IMR-90 (cell line): ENCODE data around the gene CEP41. TPM values are rescaled to one million over a fixed set of nuclear protein-coding genes. Genes with fewer than 3 reads are reported as not detected.
A peak's percentile ranks its signal among the peaks of the same experiment; 100 is the strongest.

Experiments
- ATAC-seq: fragments of 200-7000 bp; cut with Tn5 transposase; 2 replicates; pipeline ENCODE4 v1.9.1; 2020; ENCODE audit warnings: low read depth, mild to moderate bottlenecking, moderate library complexity
- BruUV-seq: library from RNA; stranded (reverse); fragments of 400-500 nt; replicated peaks from 2 replicates; lab custom pipeline; 2021; lab: Mats Ljungman, UMichigan
- CTCF ChIA-PET: fragments of 300-600 bp; formaldehyde crosslinking; extraction: SDS; loops from one replicate; lab custom pipeline; 2021; ENCODE audit warnings: antibody characterized with exemption; lab: Yijun Ruan, JAX
- POLR2A ChIA-PET: fragments of 300-600 bp; sonication (Branson Sonifier 250); formaldehyde crosslinking; loops from one replicate; lab custom pipeline; 2022; ENCODE audit warnings: antibody characterized with exemption; ENCODE audit not compliant: unreplicated experiment; lab: Charles Lee
- DNase-seq: peaks from one replicate; pipeline ENCODE4 v3.0.0; 2013
- H2AFZ ChIP-seq: replicated peaks from 2 replicates; pipeline ENCODE3; 2013; ENCODE audit warnings: low read length, mild to moderate bottlenecking; ENCODE audit not compliant: poor library complexity
- H2AK5ac ChIP-seq: 2 replicates; pipeline ENCODE4 v1.6.1; 2013; ENCODE audit warnings: low read depth, low read length, inconsistent platforms
- H2AK9ac ChIP-seq: replicated peaks from 2 replicates; pipeline ENCODE3; 2013; ENCODE audit warnings: mild to moderate bottlenecking, low read depth, low read length, moderate library complexity; ENCODE audit not compliant: poor library complexity
- H2BK120ac ChIP-seq: 2 replicates; pipeline ENCODE4 v1.6.1; 2013; ENCODE audit warnings: low read depth, low read length, inconsistent platforms
- H2BK15ac ChIP-seq: 3 replicates; pipeline ENCODE4 v1.6.1; 2013; ENCODE audit warnings: low read depth, low read length, inconsistent platforms
- H2BK20ac ChIP-seq: 2 replicates; pipeline ENCODE4 v1.6.1; 2013; ENCODE audit warnings: low read depth, mild to moderate bottlenecking, inconsistent platforms, low read length, moderate library complexity
- H2BK5ac ChIP-seq: 2 replicates; pipeline ENCODE4 v1.6.1; 2013; ENCODE audit warnings: mild to moderate bottlenecking, low read depth, low read length, inconsistent platforms; ENCODE audit not compliant: poor library complexity, severe bottlenecking
- H3K14ac ChIP-seq: replicated peaks from 2 replicates; pipeline ENCODE4 v1.6.1; 2013; ENCODE audit warnings: low read depth, low read length, inconsistent platforms
- H3K18ac ChIP-seq: 2 replicates; pipeline ENCODE4 v1.6.1; 2013; ENCODE audit warnings: low read depth, low read length, control low read depth
- H3K23ac ChIP-seq: 2 replicates; pipeline ENCODE4 v1.6.1; 2013; ENCODE audit warnings: low read depth, low read length, inconsistent platforms
- H3K27ac ChIP-seq: 2 replicates; pipeline ENCODE4 v1.5.1; 2013; ENCODE audit warnings: mild to moderate bottlenecking, control low read depth, low read length; ENCODE audit not compliant: insufficient read depth
- H3K27me3 ChIP-seq: 2 replicates; pipeline ENCODE4 v1.6.1; 2013; ENCODE audit warnings: low read length; ENCODE audit not compliant: control insufficient read depth, insufficient read depth
- H3K36me3 ChIP-seq: 2 replicates; pipeline ENCODE4 v1.6.1; 2013; ENCODE audit warnings: low read length, mixed read lengths; ENCODE audit not compliant: control insufficient read depth, insufficient read depth
- H3K4ac ChIP-seq: 2 replicates; pipeline ENCODE4 v1.6.1; 2013; ENCODE audit warnings: low read depth, low read length, inconsistent platforms
- H3K4me1 ChIP-seq: 2 replicates; pipeline ENCODE4 v1.6.1; 2013; ENCODE audit warnings: low read length, mixed read lengths; ENCODE audit not compliant: control insufficient read depth, insufficient read depth
- H3K4me2 ChIP-seq: 2 replicates; pipeline ENCODE4 v1.6.1; 2013; ENCODE audit warnings: low read depth, mild to moderate bottlenecking, control low read depth, low read length, moderate library complexity
- H3K4me3 ChIP-seq: 2 replicates; pipeline ENCODE4 v1.5.1; 2013; ENCODE audit warnings: low read depth, mild to moderate bottlenecking, control low read depth, low read length, moderate library complexity; ENCODE audit not compliant: insufficient read depth
- H3K56ac ChIP-seq: 2 replicates; pipeline ENCODE4 v1.6.1; 2013; ENCODE audit warnings: low read length, inconsistent platforms; ENCODE audit not compliant: insufficient read depth; ENCODE audit errors: extremely low read depth
- H3K79me1 ChIP-seq, 2 experiments: 2 replicates each; pipeline ENCODE4 v1.6.1; 2013; ENCODE audit warnings: low read length in 2 of 2, inconsistent platforms in 1 of 2, low read depth in 1 of 2
- H3K9ac ChIP-seq: 2 replicates; pipeline ENCODE4 v1.6.1; 2013; ENCODE audit warnings: low read depth, low read length, control low read depth
- H3K9me1 ChIP-seq: 2 replicates; pipeline ENCODE4 v1.6.1; 2013; ENCODE audit warnings: low read length, inconsistent platforms; ENCODE audit not compliant: insufficient read depth
- H3K9me3 ChIP-seq: 2 replicates; pipeline ENCODE4 v1.6.1; 2013; ENCODE audit warnings: low read length; ENCODE audit not compliant: control insufficient read depth, insufficient read depth
- H4K20me1 ChIP-seq: 2 replicates; pipeline ENCODE4 v1.6.1; 2013; ENCODE audit warnings: low read length, inconsistent platforms; ENCODE audit not compliant: insufficient read depth
- H4K5ac ChIP-seq: 2 replicates; pipeline ENCODE4 v1.6.1; 2013; ENCODE audit warnings: mild to moderate bottlenecking, low read depth, low read length, control low read depth
- H4K8ac ChIP-seq, 2 experiments: 2 replicates each; pipeline ENCODE4 v1.6.1; 2013; ENCODE audit warnings: low read depth in 2 of 2, low read length in 2 of 2, control low read depth in 1 of 2, inconsistent platforms in 1 of 2
- H4K91ac ChIP-seq: 2 replicates; pipeline ENCODE4 v1.6.1; 2013; ENCODE audit warnings: low read depth, low read length, inconsistent platforms; ENCODE audit not compliant: insufficient read depth
- BHLHE40 ChIP-seq: fragments of 150-350 bp; IDR thresholded peaks from 2 replicates; pipeline ENCODE4 v1.6.1; 2016; ENCODE audit warnings: mild to moderate bottlenecking, low read depth, low read length
- CEBPB ChIP-seq: IDR thresholded peaks from 2 replicates; pipeline ENCODE4 v1.6.1; 2012; ENCODE audit warnings: low read depth, low read length, improper control_type of control experiment
- CHD1 ChIP-seq: IDR thresholded peaks from 2 replicates; pipeline ENCODE4 v1.6.1; 2012; ENCODE audit warnings: low read depth, low read length, improper control_type of control experiment
- CTCF ChIP-seq: conservative IDR thresholded peaks from 2 replicates; pipeline ENCODE4 v1.5.1; 2012; ENCODE audit warnings: mild to moderate bottlenecking, low read depth, low read length, improper control_type of control experiment
- ELK1 ChIP-seq: fragments of 150-350 bp; IDR thresholded peaks from 2 replicates; pipeline ENCODE4 v1.6.1; 2016; ENCODE audit warnings: low read depth, mild to moderate bottlenecking, low read length, moderate library complexity, borderline replicate concordance
- FOS ChIP-seq: fragments of 150-350 bp; IDR thresholded peaks from 2 replicates; pipeline ENCODE4 v1.6.1; 2016; ENCODE audit warnings: low read depth, low read length
- MAFK ChIP-seq: IDR thresholded peaks from 2 replicates; pipeline ENCODE4 v1.6.1; 2012; ENCODE audit warnings: low read depth, low read length, improper control_type of control experiment
- MAZ ChIP-seq: IDR thresholded peaks from 2 replicates; pipeline ENCODE4 v1.6.1; 2012; ENCODE audit warnings: low read depth, mild to moderate bottlenecking, low read length, improper control_type of control experiment, moderate library complexity, borderline replicate concordance
- MXI1 ChIP-seq: IDR thresholded peaks from 2 replicates; pipeline ENCODE4 v1.6.1; 2012; ENCODE audit warnings: low read depth, mild to moderate bottlenecking, low read length, moderate library complexity, borderline replicate concordance
- NFE2L2 ChIP-seq: fragments of 150-350 bp; IDR thresholded peaks from 2 replicates; pipeline ENCODE4 v1.6.1; 2016; ENCODE audit warnings: low read depth, mild to moderate bottlenecking, low read length
- POLR2A ChIP-seq: IDR thresholded peaks from 2 replicates; pipeline ENCODE4 v1.6.1; 2012; ENCODE audit warnings: mild to moderate bottlenecking, low read depth, low read length
- RAD21 ChIP-seq: IDR thresholded peaks from 2 replicates; pipeline ENCODE4 v1.6.1; 2012; ENCODE audit warnings: low read length, improper control_type of control experiment
- RCOR1 ChIP-seq: IDR thresholded peaks from 2 replicates; pipeline ENCODE4 v1.6.1; 2012; ENCODE audit warnings: mild to moderate bottlenecking, low read length, improper control_type of control experiment; ENCODE audit not compliant: insufficient replicate concordance
- RFX5 ChIP-seq: IDR thresholded peaks from 2 replicates; pipeline ENCODE4 v1.8.0; 2012; ENCODE audit warnings: low read depth, mild to moderate bottlenecking, low read length, moderate library complexity
- SMC3 ChIP-seq: fragments of 150-350 bp; IDR thresholded peaks from 2 replicates; pipeline ENCODE4 v1.6.1; 2016; ENCODE audit warnings: low read depth, mild to moderate bottlenecking, antibody characterized with exemption, low read length, moderate library complexity
- WGBS, 2 experiments: methylation state at CpG; one replicate each; pipeline versions ENCODE4 v1.1.5 to v1.1.7; 2013; ENCODE audit warnings: missing lambda C conversion rate in 2 of 2; ENCODE audit not compliant: insufficient read length in 1 of 2; ENCODE audit errors: extremely low coverage in 2 of 2; 5-methylcytosine and 5-hydroxymethylcytosine counted together
- dilution Hi-C: fragments of 300-500 bp; cut with HindIII; formaldehyde crosslinking; loops from one replicate; pipeline ENCODE4 v1.14.3; 2018; ENCODE audit warnings: low sequenced_read_pairs; ENCODE audit not compliant: unreplicated experiment
- in situ Hi-C: fragments of 300-500 bp; cut with MboI; formaldehyde crosslinking; loops from 3 replicates; pipeline ENCODE4 v1.14.3; 2019; ENCODE audit warnings: low sequenced_read_pairs, inconsistent platforms, mixed read lengths
- intact Hi-C: fragments of 100-400 bp; cut with micrococcal nuclease; formaldehyde crosslinking; loops from 2 replicates; pipeline ENCODE4 v1.10.0; 2022
- polyA plus RNA-seq, 3 experiments: library from polyadenylated mRNA; depleted of rRNA; stranded (reverse); fragments of >200 nt; gene quantifications; 2 replicates each; pipeline ENCODE4 v1.2.3, GENCODE V29; 2012; ENCODE audit warnings: low replicate concordance in 1 of 3
- total RNA-seq: library from RNA; depleted of rRNA; stranded (reverse); fragments of >200 nt; gene quantifications from 2 replicates; pipeline ENCODE4 v1.2.3, GENCODE V29; 2012

The CEP41 gene
- total and polyA plus RNA-seq, 2 of the 4 experiments (the other 2 are of a cell fraction): 12.2 to 21.9 TPM

GRCh38 chr7:130363026-130363847, 77.6 kb downstream of the CEP41 start:
- peak overlapping the region; percentile 4; the same call in 1 of the 2 replicates for H3K4me2 ChIP-seq
- no peak for TF ChIP-seq POLR2A
- TF ChIP-seq ELK1: no peak
- no peak for TF ChIP-seq NFE2L2
- peak; percentile 91 for TF ChIP-seq BHLHE40
- peak; percentile 82 for TF ChIP-seq MXI1
- 0 out of 2 replicates have a peak, but pooled peaks have one; percentile 23 for TF ChIP-seq CTCF
- TF ChIP-seq MAFK: peak; percentile 62
- peak; percentile 52; the same call in 1 of the 2 replicates for TF ChIP-seq CEBPB
- no peak for TF ChIP-seq RFX5
- no peak for TF ChIP-seq CHD1
- TF ChIP-seq SMC3: peak; percentile 23; the same call in 1 of the 2 replicates
- peak; percentile 70; the same call in 1 of the 2 replicates for TF ChIP-seq MAZ
- peak; percentile 45 for TF ChIP-seq RAD21
- peak; percentile 97 for TF ChIP-seq RCOR1
- peak; percentile 96 for TF ChIP-seq FOS

More at GRCh38 chr7:130363026-130363847, 77.6 kb downstream of the CEP41 start:
- dilution Hi-C loops (no loop called here), intact Hi-C loops (no loop called here), in situ Hi-C loops (no loop called here)
- Histone ChIP-seq H4K5ac (peak overlapping the region; percentile 69), H3K36me3 (no peaks in the 10 kb centered on the region), H3K4me3 (no peak overlapping the region), H3K9me1 (peaks cover 28% of the 10 kb centered on the region), H2BK20ac (peak overlapping the region; percentile 98), H4K91ac (peak overlapping the region; percentile 89), H2AFZ (peak overlapping the region; percentile 24), H3K56ac (peak overlapping the region; percentile 92), H3K14ac (peak overlapping the region; percentile 73; the same call in 1 of the 2 replicates), H3K27ac (peak overlapping the region; percentile 60), H3K27me3 (no peaks in the 10 kb centered on the region), H2AK9ac (peak overlapping the region; percentile 88), H2BK120ac (peak overlapping the region; percentile 98), H3K9ac (no peak overlapping the region), H3K23ac (peak overlapping the region; percentile 79; the same call in 1 of the 2 replicates), H3K4ac (peak overlapping the region; percentile 92), H2BK5ac (peak overlapping the region; percentile 96), H3K9me3 (peaks cover 8% of the 10 kb centered on the region), H2BK15ac (peak overlapping the region; percentile 22; the same call in 2 of the 3 replicates), H2AK5ac (peak overlapping the region; percentile 66), H4K8ac (peak overlapping the region; percentile 9 to 80; a peak in 3 of 4 replicates), H3K18ac (peak overlapping the region; percentile 87), H3K79me1 (no peaks in the 10 kb centered on the region), H4K20me1 (no peaks in the 10 kb centered on the region), H3K4me1 (peaks cover 27% of the 10 kb centered on the region)
- no TSS peak for BruUV-seq
- POLR2A ChIA-PET: interaction anchor here (0.5 to 0.8 kb wide), 2 partner anchors 9 to 90 kb away, joined by 3 to 7 read pairs; no protein-coding TSS in a partner anchor
- CTCF ChIA-PET: interaction anchor here (0.5 kb wide), 1 partner anchor 266 kb away, joined by 6 read pairs; no protein-coding TSS in a partner anchor
- WGBS, 2 experiments: 60% methylated on average over 7 of the region's 8 CpGs; no CpG with 5 or more reads in 1 of the 2 experiments
- DNase-seq: peak; percentile 99
- peak; percentile 79 for ATAC-seq
